ENCODE data around the gene KCNA3.

The KCNA3 gene

GRCh38 chr1:110674337-110675059, at the start of gene KCNA3:
KCNA3 (minus strand) TSS chr1:110674940; CDS start chr1:110674809, 131 bp downstream.
- no peak for DNase-seq

- no peak for DNase-seq
These were observed 48.1 kb upstream of the KCNA3 start for GRCh38 chr1:110722807-110723206.

GRCh38 chr1:110719908-110720307, 45.2 kb upstream of the KCNA3 start:
- DNase-seq: no peak

- DNase-seq: no peak
These were observed 43.7 kb upstream of the KCNA3 start for GRCh38 chr1:110718452-110718851.

GRCh38 chr1:110717179-110717578, 42.4 kb upstream of the KCNA3 start:
- no peak for DNase-seq

- no peak for DNase-seq
These were observed 39.7 kb upstream of the KCNA3 start for GRCh38 chr1:110714374-110714995.

- DNase-seq: no peak
These were observed 38.5 kb upstream of the KCNA3 start for GRCh38 chr1:110713221-110713620.

- no peak for DNase-seq
These were observed 35.6 kb upstream of the KCNA3 start for GRCh38 chr1:110710314-110710713.

- DNase-seq: no peak
These were observed 34.3 kb upstream of the KCNA3 start for GRCh38 chr1:110708974-110709440.

- no peak for DNase-seq
These were observed 32.5 kb upstream of the KCNA3 start for GRCh38 chr1:110707232-110707631.

GRCh38 chr1:110706621-110707020, 31.9 kb upstream of the KCNA3 start:
- no peak for DNase-seq

- no peak for DNase-seq
These were observed 27.5 kb upstream of the KCNA3 start for GRCh38 chr1:110702260-110702659.

- DNase-seq: no peak
These were observed 26.0 kb upstream of the KCNA3 start for GRCh38 chr1:110700767-110701166.

- no peak for DNase-seq
These were observed 22.9 kb upstream of the KCNA3 start for GRCh38 chr1:110697606-110698005.

GRCh38 chr1:110696818-110697217, 22.1 kb upstream of the KCNA3 start:
- DNase-seq: no peak

GRCh38 chr1:110690709-110691365, 16.1 kb upstream of the KCNA3 start:
- no peak for DNase-seq

GRCh38 chr1:110689868-110690267, 15.1 kb upstream of the KCNA3 start:
- DNase-seq: no peak

GRCh38 chr1:110688514-110688913, 13.8 kb upstream of the KCNA3 start:
- DNase-seq: no peak

GRCh38 chr1:110687250-110687649, 12.5 kb upstream of the KCNA3 start:
- DNase-seq: peak; percentile 59

- DNase-seq: no peak
These were observed 11.4 kb upstream of the KCNA3 start for GRCh38 chr1:110686188-110686587.

GRCh38 chr1:110684491-110684890, 9.8 kb upstream of the KCNA3 start:
- peak; percentile 35 for DNase-seq

GRCh38 chr1:110682898-110683297, 8.2 kb upstream of the KCNA3 start:
- DNase-seq: no peak

GRCh38 chr1:110680036-110680735, 5.4 kb upstream of the KCNA3 start:
- DNase-seq: no peak

Measured in NCI-H226 (cell line).